T-cell (primary cell): ENCODE measurements around the gene WDR7. TPM values are rescaled to one million over a fixed set of nuclear protein-coding genes. Genes with fewer than 3 reads are reported as not detected.

Experiments
- ATAC-seq, 4 experiments: fragments of 200-7000 bp in 3 of 4; fragments of 150-1000 bp in 1 of 4; cut with Tn5 transposase; replicated peaks in 1 of 4; 1 replicate in 3 of 4; 2 replicates in 1 of 4; pipeline ENCODE4 v1.10.0; 2021; ENCODE audit warnings: moderate library complexity in 3 of 4, mild to moderate bottlenecking in 2 of 4, moderate number of reproducible peaks in 1 of 4
- CTCF ChIA-PET, 2 donors: fragments of 300-600 bp; sonication (Branson Sonifier 250); formaldehyde crosslinking; loops; one replicate each; lab custom pipeline; 2022; ENCODE audit warnings: antibody characterized with exemption in 2 of 2; lab: Charles Lee
- POLR2A ChIA-PET, 2 donors: fragments of 300-600 bp; sonication (Branson Sonifier 250); formaldehyde crosslinking; loops; one replicate each; lab custom pipeline; 2022; ENCODE audit warnings: antibody characterized with exemption in 2 of 2; lab: Charles Lee
- DNase-seq, 35 experiments: peaks; one replicate each; pipeline versions ENCODE4 v3.0.0 to v3.0.0-alpha.2; 2013 to 2023
- H3K27ac ChIP-seq: one replicate; pipeline ENCODE4 v1.5.1; 2013; ENCODE audit warnings: low read length
- H3K27me3 ChIP-seq, 2 experiments: replicated peaks in 1 of 2; 1 replicate in 1 of 2; 2 replicates in 1 of 2; pipeline versions ENCODE4 v1.6.1 to v1.7.0; 2013; ENCODE audit warnings: low read length in 1 of 2, mixed read lengths in 1 of 2; ENCODE audit not compliant: control insufficient read depth in 2 of 2, insufficient read depth in 2 of 2; ENCODE audit errors: extremely low read depth in 1 of 2
- H3K36me3 ChIP-seq, 2 donors: 1 replicate in 1 of 2; 2 replicates in 1 of 2; pipeline versions ENCODE4 v1.6.1 to v1.7.0; 2013; ENCODE audit warnings: low read length in 1 of 2; ENCODE audit not compliant: control insufficient read depth in 2 of 2, insufficient read depth in 1 of 2; ENCODE audit errors: extremely low read depth in 1 of 2
- H3K4me1 ChIP-seq, 2 experiments: 1 replicate in 1 of 2; 2 replicates in 1 of 2; pipeline versions ENCODE4 v1.6.1 to v1.7.0; 2013; ENCODE audit warnings: low read length in 2 of 2, mixed read lengths in 1 of 2; ENCODE audit not compliant: insufficient read depth in 2 of 2, control insufficient read depth in 1 of 2; ENCODE audit errors: extremely low read depth in 1 of 2
- H3K4me3 ChIP-seq, 2 donors: 1 replicate in 1 of 2; 2 replicates in 1 of 2; pipeline versions ENCODE4 v1.5.1 to v1.7.0; 2013; ENCODE audit warnings: mild to moderate bottlenecking in 2 of 2, low read length in 1 of 2, moderate library complexity in 1 of 2; ENCODE audit not compliant: control insufficient read depth in 1 of 2; ENCODE audit errors: extremely low read depth in 1 of 2
- H3K9me3 ChIP-seq: 2 replicates; pipeline ENCODE4 v1.7.0; 2013
- H3K27ac Mint-ChIP-seq, 2 donors: one replicate each; pipeline ENCODE4 v1.8.0; 2020 to 2021; ENCODE audit warnings: mild to moderate bottlenecking in 2 of 2, mixed read lengths in 2 of 2
- H3K27me3 Mint-ChIP-seq, 2 donors: one replicate each; pipeline ENCODE4 v1.8.0; 2021 to 2022; ENCODE audit warnings: mixed read lengths in 2 of 2
- H3K36me3 Mint-ChIP-seq: one replicate; pipeline ENCODE4 v1.8.0; 2021; ENCODE audit warnings: mixed read lengths
- H3K4me1 Mint-ChIP-seq, 3 donors: one replicate each; pipeline ENCODE4 v1.8.0; 2020 to 2022; ENCODE audit warnings: mixed read lengths in 3 of 3, mild to moderate bottlenecking in 1 of 3
- H3K4me3 Mint-ChIP-seq, 3 donors: one replicate each; pipeline ENCODE4 v1.8.0; 2020 to 2022; ENCODE audit warnings: mild to moderate bottlenecking in 3 of 3, mixed read lengths in 3 of 3, moderate library complexity in 3 of 3
- H3K9me3 Mint-ChIP-seq, 3 donors: one replicate each; pipeline ENCODE4 v1.8.0; 2020 to 2022; ENCODE audit warnings: mixed read lengths in 3 of 3
- WGBS: methylation state at CpG from one replicate; pipeline ENCODE4 v1.1.5; 2013; ENCODE audit warnings: missing lambda C conversion rate; ENCODE audit not compliant: insufficient coverage; 5-methylcytosine and 5-hydroxymethylcytosine counted together
- total RNA-seq, 35 experiments: library from RNA in 6 of 35; stranded (reverse) in 6 of 35; fragments of 120-200 nt in 1 of 35; gene quantifications; one replicate each; pipeline versions ENCODE4 v1.2.1 to v1.2.4 and lab custom pipeline; 2013 to 2026

The WDR7 gene
- total RNA-seq, 5 donors from 2014 or later (not counting 1 experiment from before 2014, with no cell fraction given), result 35.9 to 65.6 (median 41.5) TPM

DNA sequence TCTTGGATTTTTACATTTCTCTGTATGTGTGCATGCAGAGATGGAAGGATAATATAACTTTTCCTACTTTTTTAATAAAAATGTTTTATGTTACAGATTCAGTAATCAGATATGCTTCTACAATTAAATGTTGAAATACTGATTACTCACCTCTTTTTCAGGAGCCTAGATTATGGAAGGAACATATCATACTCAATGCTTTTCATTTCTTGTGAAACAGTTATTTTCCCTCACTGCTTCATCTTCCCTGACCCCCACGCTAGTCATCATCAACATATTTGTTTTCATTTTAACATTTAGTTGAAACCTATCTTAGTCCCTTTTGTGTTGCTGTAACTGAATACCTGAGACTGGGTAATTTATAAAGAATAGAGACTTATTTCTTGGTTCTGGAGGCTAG lies 190.7 kb downstream of the WDR7 start:
- CTCF ChIA-PET, result no interaction called here
- no peak for ATAC-seq
- H3K4me1 ChIP-seq, result no peaks in the 10 kb centered on the region
- H3K4me3 Mint-ChIP-seq, result no peak overlapping the region
- peaks cover 41% of the 10 kb centered on the region for H3K36me3 Mint-ChIP-seq
- H3K27me3 Mint-ChIP-seq, result no peaks in the 10 kb centered on the region
- no CpG with 5 or more reads among the region's 1 CpG for WGBS
- POLR2A ChIA-PET, result no interaction called here
- no peak for DNase-seq
- H3K9me3 Mint-ChIP-seq, result peaks cover 3 to 4% (median 4%) of the 10 kb centered on the region in 3 donors
- no peaks in the 10 kb centered on the region for H3K9me3 ChIP-seq
- H3K27ac Mint-ChIP-seq, result no peak overlapping the region
- H3K27ac ChIP-seq, result no peak overlapping the region
- H3K27me3 ChIP-seq, result no peaks in the 10 kb centered on the region
- H3K36me3 ChIP-seq, result no peaks in the 10 kb centered on the region
- H3K4me3 ChIP-seq, result no peak overlapping the region
- no peaks in the 10 kb centered on the region for H3K4me1 Mint-ChIP-seq

DNA sequence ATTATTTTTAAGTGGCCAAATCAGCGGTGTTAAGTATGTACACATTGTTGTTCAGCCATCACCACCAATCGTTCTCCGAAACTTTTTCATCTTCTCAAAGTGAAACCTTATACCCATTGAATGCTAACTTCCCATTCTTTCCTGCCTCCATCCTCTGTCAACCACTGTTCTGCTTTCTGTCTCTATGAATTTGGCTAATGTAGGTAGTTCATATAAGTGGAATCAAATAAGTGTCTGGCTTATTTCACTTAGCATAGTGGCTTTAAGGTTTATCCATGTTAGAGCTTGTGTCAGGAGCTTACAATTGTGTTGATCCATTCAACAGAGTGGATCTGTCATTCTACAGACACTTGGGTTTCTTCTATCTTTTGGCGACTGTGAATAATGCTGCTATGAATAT lies 192.1 kb downstream of the WDR7 start:
- Mint-ChIP-seq H3K27me3 (no peaks in the 10 kb centered on the region), H3K36me3 (peaks cover 42% of the 10 kb centered on the region), H3K4me3 (no peak overlapping the region), H3K27ac (no peak overlapping the region), H3K9me3 (peaks cover 3 to 8% (median 8%) of the 10 kb centered on the region in 3 donors), H3K4me1 (no peaks in the 10 kb centered on the region)
- WGBS, result no CpG with 5 or more reads among the region's 4 CpGs
- ChIA-PET CTCF (no interaction called here), POLR2A (no interaction called here)
- ATAC-seq, result no peak
- H3K36me3 ChIP-seq, result no peaks in the 10 kb centered on the region
- no peaks in the 10 kb centered on the region for H3K27me3 ChIP-seq
- H3K9me3 ChIP-seq, result no peaks in the 10 kb centered on the region
- H3K27ac ChIP-seq, result no peak overlapping the region
- H3K4me1 ChIP-seq, result no peaks in the 10 kb centered on the region
- DNase-seq, result no peak
- no peak overlapping the region for H3K4me3 ChIP-seq

DNA sequence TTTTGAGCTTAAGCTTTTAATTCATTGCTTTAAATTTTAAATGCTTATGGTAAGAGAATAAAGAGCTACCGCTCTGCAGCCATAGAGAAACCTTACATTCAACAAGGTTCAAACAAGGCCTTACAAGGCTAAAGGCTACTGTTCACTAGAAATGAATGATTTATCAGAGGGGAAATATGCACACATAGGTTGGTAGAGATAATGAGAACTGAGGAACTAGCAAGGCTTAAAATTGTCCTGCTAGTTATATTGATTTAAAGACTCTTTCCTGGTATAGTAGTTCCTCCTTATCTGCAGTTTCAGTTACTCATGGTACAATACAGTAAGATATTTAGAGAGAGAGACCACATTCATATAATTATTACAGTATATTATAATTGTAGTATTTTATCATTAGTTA lies 193.4 kb downstream of the WDR7 start:
- no peak overlapping the region for H3K4me3 Mint-ChIP-seq
- H3K9me3 Mint-ChIP-seq, result peaks cover 3 to 14% (median 8%) of the 10 kb centered on the region in 3 donors
- Histone ChIP-seq H3K27me3 (no peaks in the 10 kb centered on the region), H3K27ac (no peak overlapping the region), H3K4me3 (no peak overlapping the region), H3K4me1 (no peaks in the 10 kb centered on the region), H3K9me3 (no peaks in the 10 kb centered on the region), H3K36me3 (no peaks in the 10 kb centered on the region)
- ChIA-PET CTCF (no interaction called here), POLR2A (no interaction called here)
- DNase-seq (no peak), ATAC-seq (no peak)
- H3K27ac Mint-ChIP-seq, result no peak overlapping the region
- no peaks in the 10 kb centered on the region for H3K27me3 Mint-ChIP-seq
- WGBS, result no CpG with 5 or more reads among the region's 1 CpG
- H3K4me1 Mint-ChIP-seq, result peaks cover 0 to 9% (median 2%) of the 10 kb centered on the region in 3 donors
- H3K36me3 Mint-ChIP-seq, result peaks cover 53% of the 10 kb centered on the region

DNA sequence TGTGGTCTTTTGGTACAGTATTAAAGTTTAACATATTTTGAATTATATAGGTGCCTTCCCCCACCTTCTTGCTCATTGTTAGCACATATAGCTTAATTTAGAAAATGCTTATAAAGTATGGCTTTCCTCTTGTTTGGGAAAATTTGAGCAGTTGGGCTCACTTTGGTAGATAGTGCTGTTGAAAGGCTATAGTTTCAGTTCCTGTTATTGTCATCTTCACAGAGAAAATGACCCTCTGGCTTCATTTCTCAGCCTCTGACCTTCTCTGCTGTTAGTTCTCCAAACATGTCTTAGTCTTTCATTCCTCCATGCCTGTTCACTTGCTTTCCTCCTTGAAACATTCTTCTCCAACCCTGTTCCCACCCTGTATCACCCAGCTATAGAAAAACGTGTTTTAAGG lies 200.6 kb downstream of the WDR7 start:
- no peaks in the 10 kb centered on the region for H3K9me3 ChIP-seq
- no peaks in the 10 kb centered on the region for H3K27me3 ChIP-seq
- H3K36me3 ChIP-seq, result no peaks in the 10 kb centered on the region
- no peak overlapping the region for H3K4me3 ChIP-seq
- no peaks in the 10 kb centered on the region for H3K4me1 ChIP-seq
- H3K36me3 Mint-ChIP-seq, result peaks cover 52% of the 10 kb centered on the region
- no peaks in the 10 kb centered on the region for H3K27me3 Mint-ChIP-seq
- H3K9me3 Mint-ChIP-seq, result peaks cover 1 to 11% (median 5%) of the 10 kb centered on the region in 3 donors
- ATAC-seq (no peak), DNase-seq (no peak)
- H3K27ac Mint-ChIP-seq, result no peak overlapping the region
- peaks cover 0 to 14% (median 2%) of the 10 kb centered on the region in 3 donors for H3K4me1 Mint-ChIP-seq
- no CpG with 5 or more reads among the region's 1 CpG for WGBS
- H3K27ac ChIP-seq, result no peak overlapping the region
- ChIA-PET CTCF (interaction anchor here (0.7 to 0.8 kb wide), 2 partner anchors 14 to 109 kb away, joined by 3 to 4 read pairs; no protein-coding TSS in a partner anchor), POLR2A (no interaction called here)
- no peak overlapping the region for H3K4me3 Mint-ChIP-seq

DNA sequence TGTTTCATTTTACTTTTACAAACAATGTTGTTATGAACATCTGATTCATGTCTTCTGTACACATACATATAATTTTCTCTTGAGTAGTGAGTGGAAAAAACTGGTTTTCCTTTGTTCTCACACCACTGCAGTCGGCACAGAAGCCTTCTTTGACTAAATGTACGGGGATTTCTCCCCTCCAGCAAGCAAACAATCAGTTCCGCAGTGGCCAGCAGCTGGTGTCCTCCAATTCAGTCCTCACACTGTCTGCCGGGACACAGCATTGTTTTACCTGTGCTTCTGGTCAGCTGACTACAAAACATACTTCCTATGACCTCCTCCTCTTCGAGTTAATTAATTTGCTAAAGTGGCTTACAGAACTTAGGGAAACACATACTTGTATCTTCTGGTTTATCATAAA lies 202.8 kb downstream of the WDR7 start:
- H3K36me3 ChIP-seq, result no peaks in the 10 kb centered on the region
- H3K4me1 ChIP-seq, result no peaks in the 10 kb centered on the region
- POLR2A ChIA-PET, result interaction anchor here in 1 of 2 donors (0.6 kb wide), 1 partner anchor 1792 kb away, joined by 3 read pairs; no protein-coding TSS in a partner anchor
- H3K27ac ChIP-seq, result no peak overlapping the region
- H3K27me3 Mint-ChIP-seq, result no peaks in the 10 kb centered on the region
- H3K27me3 ChIP-seq, result no peaks in the 10 kb centered on the region
- no peak for DNase-seq
- no peaks in the 10 kb centered on the region for H3K9me3 ChIP-seq
- peaks cover 0 to 8% (median under 1%) of the 10 kb centered on the region in 3 donors for H3K4me1 Mint-ChIP-seq
- H3K4me3 Mint-ChIP-seq, result no peak overlapping the region
- H3K36me3 Mint-ChIP-seq, result peaks cover 35% of the 10 kb centered on the region
- CTCF ChIA-PET, result no interaction called here
- 100% methylated on average over 3 of the region's 5 CpGs for WGBS
- no peak overlapping the region for H3K4me3 ChIP-seq
- ATAC-seq, result no peak
- peaks cover 0 to 2% (median 0%) of the 10 kb centered on the region in 3 donors for H3K9me3 Mint-ChIP-seq
- no peak overlapping the region for H3K27ac Mint-ChIP-seq

DNA sequence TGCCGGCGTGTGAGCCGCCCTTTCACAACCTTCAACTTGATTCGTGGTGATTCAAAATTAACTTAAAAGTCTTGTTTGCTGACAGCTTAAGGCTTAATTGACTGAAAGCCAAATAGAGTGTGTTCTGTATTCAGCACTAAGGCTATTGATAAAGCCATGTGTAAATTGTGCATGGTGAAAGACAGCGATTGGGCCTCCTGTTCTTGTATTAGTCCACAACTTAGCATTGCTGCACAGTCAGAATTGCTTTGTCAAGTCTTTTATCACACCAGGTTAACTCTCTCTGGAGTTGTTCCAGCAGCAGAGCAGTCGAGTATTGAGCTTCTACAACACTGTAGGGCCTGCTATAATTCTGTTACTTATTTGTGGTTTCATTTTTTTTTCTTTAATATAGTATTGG lies 210.1 kb downstream of the WDR7 start:
- peaks cover 0 to 2% (median 0%) of the 10 kb centered on the region in 3 donors for H3K4me1 Mint-ChIP-seq
- Histone ChIP-seq H3K4me1 (no peaks in the 10 kb centered on the region), H3K27me3 (no peaks in the 10 kb centered on the region), H3K4me3 (no peak overlapping the region), H3K9me3 (no peaks in the 10 kb centered on the region), H3K27ac (no peak overlapping the region), H3K36me3 (no peaks in the 10 kb centered on the region)
- CTCF ChIA-PET, result no interaction called here
- no peaks in the 10 kb centered on the region for H3K27me3 Mint-ChIP-seq
- POLR2A ChIA-PET, result no interaction called here
- no peak overlapping the region for H3K4me3 Mint-ChIP-seq
- peaks cover 2% of the 10 kb centered on the region for H3K36me3 Mint-ChIP-seq
- 100% methylated on average over 1 of the region's 6 CpGs for WGBS
- no peak overlapping the region for H3K27ac Mint-ChIP-seq
- ATAC-seq (no peak), DNase-seq (no peak)
- no peaks in the 10 kb centered on the region for H3K9me3 Mint-ChIP-seq
